ENCODE data around the gene CLMP. TPM values are rescaled to one million over a fixed set of nuclear protein-coding genes. Genes with fewer than 3 reads are reported as not detected.

The CLMP gene
- total RNA-seq, 1 experiment from 2014 or later, result not detected

- no peak overlapping the region for H3K27ac Mint-ChIP-seq (ENCODE audit: unreplicated experiment)
- no peaks in the 10 kb centered on the region for H3K4me1 Mint-ChIP-seq (ENCODE audit: low read depth, unreplicated experiment)
- CTCF ChIA-PET, result no interaction called here
- H3K36me3 Mint-ChIP-seq (ENCODE audit: insufficient read depth, unreplicated experiment), result no peaks in the 10 kb centered on the region
- intact Hi-C loops (cut with micrococcal nuclease; ENCODE audit: unreplicated experiment), result no loop called here
- H3K4me3 Mint-ChIP-seq (ENCODE audit: low read depth, unreplicated experiment), result no peak overlapping the region
- no peak for DNase-seq
- BruUV-seq (replicated peaks), result no TSS peak
- H3K27me3 Mint-ChIP-seq (ENCODE audit: unreplicated experiment), result no peaks in the 10 kb centered on the region
- no peaks in the 10 kb centered on the region for H3K9me3 Mint-ChIP-seq (ENCODE audit: low read depth, unreplicated experiment)
- no peak for TF ChIP-seq CTCF (IDR thresholded peaks at IDR 0.05; ENCODE audit: unreplicated experiment)
These were observed 159.2 kb downstream of the CLMP start for GRCh38 chr11:123035831-123036230.

GRCh38 chr11:123034597-123034996 lies 160.5 kb downstream of the CLMP start:
- Mint-ChIP-seq H3K27me3 (ENCODE audit: unreplicated experiment) (no peaks in the 10 kb centered on the region), H3K9me3 (ENCODE audit: low read depth, unreplicated experiment) (no peaks in the 10 kb centered on the region), H3K27ac (ENCODE audit: unreplicated experiment) (no peak overlapping the region), H3K4me3 (ENCODE audit: low read depth, unreplicated experiment) (no peak overlapping the region), H3K4me1 (ENCODE audit: low read depth, unreplicated experiment) (no peaks in the 10 kb centered on the region), H3K36me3 (ENCODE audit: insufficient read depth, unreplicated experiment) (no peaks in the 10 kb centered on the region)
- no peak for TF ChIP-seq CTCF (IDR thresholded peaks at IDR 0.05; ENCODE audit: unreplicated experiment)
- intact Hi-C loops (cut with micrococcal nuclease; ENCODE audit: unreplicated experiment), result no loop called here
- no peak for DNase-seq
- CTCF ChIA-PET, result interaction anchor here (1.2 kb wide), 1 partner anchor 14 kb away, joined by 3 read pairs; no protein-coding TSS in a partner anchor
- BruUV-seq (replicated peaks), result no TSS peak

- Mint-ChIP-seq H3K36me3 (ENCODE audit: insufficient read depth, unreplicated experiment) (no peaks in the 10 kb centered on the region), H3K27ac (ENCODE audit: unreplicated experiment) (no peak overlapping the region), H3K4me3 (ENCODE audit: low read depth, unreplicated experiment) (no peak overlapping the region), H3K9me3 (ENCODE audit: low read depth, unreplicated experiment) (no peaks in the 10 kb centered on the region), H3K4me1 (ENCODE audit: low read depth, unreplicated experiment) (no peaks in the 10 kb centered on the region), H3K27me3 (ENCODE audit: unreplicated experiment) (no peaks in the 10 kb centered on the region)
- CTCF ChIA-PET, result interaction anchor here (0.6 to 1.2 kb wide), 2 partner anchors 13 to 321 kb away, joined by 3 to 5 read pairs; no protein-coding TSS in a partner anchor
- no peak for TF ChIP-seq CTCF (IDR thresholded peaks at IDR 0.05; ENCODE audit: unreplicated experiment)
- no TSS peak for BruUV-seq (replicated peaks)
- DNase-seq, result no peak
- intact Hi-C loops (cut with micrococcal nuclease; ENCODE audit: unreplicated experiment), result no loop called here
These were observed 161.2 kb downstream of the CLMP start for GRCh38 chr11:123033895-123034294.

- no peak overlapping the region for H3K27ac Mint-ChIP-seq (ENCODE audit: unreplicated experiment)
- DNase-seq, result no peak
- H3K36me3 Mint-ChIP-seq (ENCODE audit: insufficient read depth, unreplicated experiment), result no peaks in the 10 kb centered on the region
- CTCF ChIA-PET, result interaction anchor here (0.6 kb wide), 1 partner anchor 24 kb away, joined by 3 read pairs; no protein-coding TSS in a partner anchor
- no peaks in the 10 kb centered on the region for H3K9me3 Mint-ChIP-seq (ENCODE audit: low read depth, unreplicated experiment)
- intact Hi-C loops (cut with micrococcal nuclease; ENCODE audit: unreplicated experiment), result no loop called here
- no peak overlapping the region for H3K4me3 Mint-ChIP-seq (ENCODE audit: low read depth, unreplicated experiment)
- no peak for TF ChIP-seq CTCF (IDR thresholded peaks at IDR 0.05; ENCODE audit: unreplicated experiment)
- no TSS peak for BruUV-seq (replicated peaks)
- H3K4me1 Mint-ChIP-seq (ENCODE audit: low read depth, unreplicated experiment), result no peaks in the 10 kb centered on the region
- no peaks in the 10 kb centered on the region for H3K27me3 Mint-ChIP-seq (ENCODE audit: unreplicated experiment)
These were observed 164.5 kb downstream of the CLMP start for GRCh38 chr11:123030517-123030916.

All from Calu3 (cell line).